Skeletal muscle tissue (tissue), 4 donors: ENCODE data around the gene OSBP2. TPM values are rescaled to one million over a fixed set of nuclear protein-coding genes. Genes with fewer than 3 reads are reported as not detected.

Source experiments
- H3K27ac ChIP-seq: one replicate; pipeline ENCODE4 v1.7.0; 2013; ENCODE audit warnings: mild to moderate bottlenecking, low read depth, low read length, inconsistent platforms
- H3K27me3 ChIP-seq, 3 donors: one replicate each; pipeline ENCODE4 v1.7.0; 2013; ENCODE audit warnings: low read length in 3 of 3; ENCODE audit not compliant: control insufficient read depth in 3 of 3, insufficient read depth in 3 of 3
- H3K36me3 ChIP-seq, 3 donors: one replicate each; pipeline ENCODE4 v1.7.0; 2013; ENCODE audit warnings: low read length in 3 of 3; ENCODE audit not compliant: control insufficient read depth in 3 of 3, insufficient read depth in 3 of 3
- H3K4me1 ChIP-seq, 3 donors: one replicate each; pipeline ENCODE4 v1.7.0; 2013; ENCODE audit warnings: low read length in 3 of 3, mild to moderate bottlenecking in 3 of 3; ENCODE audit not compliant: control insufficient read depth in 3 of 3, insufficient read depth in 3 of 3
- H3K4me3 ChIP-seq, 3 donors: one replicate each; pipeline ENCODE4 v1.7.0; 2013; ENCODE audit warnings: low read length in 3 of 3
- H3K9ac ChIP-seq, 3 donors: one replicate each; pipeline ENCODE4 v1.7.0; 2013; ENCODE audit warnings: low read length in 3 of 3, mild to moderate bottlenecking in 3 of 3, moderate library complexity in 2 of 3, low read depth in 1 of 3
- H3K9me3 ChIP-seq, 3 donors: one replicate each; pipeline ENCODE4 v1.7.0; 2013; ENCODE audit warnings: low read length in 3 of 3; ENCODE audit not compliant: control insufficient read depth in 3 of 3
- total RNA-seq: library from RNA; depleted of rRNA; stranded (reverse); fragments of >200 nt; gene quantifications from one replicate; pipeline ENCODE4 v1.2.3, GENCODE V29; 2014
- donor health status: Osteomylitis.

Gene OSBP2
- total RNA-seq, 1 donor from 2014 or later: 4.7 TPM

GRCh38 chr22:30874431-30875370 is 180.0 kb downstream of the OSBP2 start:
- H3K9me3 ChIP-seq: no peaks in the 10 kb centered on the region
- H3K4me1 ChIP-seq: peaks cover 13 to 31% (median 22%) of the 10 kb centered on the region in 3 donors
- peaks cover 0 to 2% (median 0%) of the 10 kb centered on the region in 3 donors for H3K36me3 ChIP-seq
- H3K4me3 ChIP-seq: no peak overlapping the region
- no peak overlapping the region for H3K9ac ChIP-seq
- H3K27ac ChIP-seq: peak overlapping the region; percentile 85
- no peaks in the 10 kb centered on the region for H3K27me3 ChIP-seq

GRCh38 chr22:30875481-30876215 is 181.0 kb downstream of the OSBP2 start:
- Histone ChIP-seq H3K27me3 (no peaks in the 10 kb centered on the region), H3K9ac (peak overlapping the region; percentile 32 to 77 (median 43)), H3K9me3 (no peaks in the 10 kb centered on the region), H3K4me3 (no peak overlapping the region), H3K36me3 (peaks cover 0 to 2% (median 0%) of the 10 kb centered on the region in 3 donors), H3K4me1 (peaks cover 13 to 31% (median 22%) of the 10 kb centered on the region in 3 donors), H3K27ac (peak overlapping the region; percentile 85)

- H3K9ac ChIP-seq: peak overlapping the region; percentile 32 to 77 (median 43)
- no peaks in the 10 kb centered on the region for H3K9me3 ChIP-seq
- H3K4me3 ChIP-seq: no peak overlapping the region
- H3K27ac ChIP-seq: peak overlapping the region; percentile 85
- peaks cover 13 to 31% (median 22%) of the 10 kb centered on the region in 3 donors for H3K4me1 ChIP-seq
- H3K36me3 ChIP-seq: peaks cover 0 to 2% (median 0%) of the 10 kb centered on the region in 3 donors
- no peaks in the 10 kb centered on the region for H3K27me3 ChIP-seq
Measured at GRCh38 chr22:30876221-30876751, 181.6 kb downstream of the OSBP2 start.

- H3K4me1 ChIP-seq: peaks cover 13 to 31% (median 26%) of the 10 kb centered on the region in 3 donors
- H3K36me3 ChIP-seq: peaks cover 0 to 2% (median 0%) of the 10 kb centered on the region in 3 donors
- no peaks in the 10 kb centered on the region for H3K9me3 ChIP-seq
- H3K4me3 ChIP-seq: no peak overlapping the region
- H3K27ac ChIP-seq: no peak overlapping the region
- no peaks in the 10 kb centered on the region for H3K27me3 ChIP-seq
- H3K9ac ChIP-seq: peak overlapping the region in 1 of 3 donors; percentile 77
Measured at GRCh38 chr22:30876915-30877553, 182.4 kb downstream of the OSBP2 start.

GRCh38 chr22:30877662-30878515 is 183.2 kb downstream of the OSBP2 start:
- H3K36me3 ChIP-seq: peaks cover 0 to under 1% (median 0%) of the 10 kb centered on the region in 3 donors
- H3K27ac ChIP-seq: no peak overlapping the region
- no peak overlapping the region for H3K4me3 ChIP-seq
- H3K27me3 ChIP-seq: no peaks in the 10 kb centered on the region
- H3K9me3 ChIP-seq: no peaks in the 10 kb centered on the region
- H3K4me1 ChIP-seq: peaks cover 13 to 31% (median 27%) of the 10 kb centered on the region in 3 donors
- no peak overlapping the region for H3K9ac ChIP-seq

GRCh38 chr22:30878516-30879414 is 184.1 kb downstream of the OSBP2 start:
- Histone ChIP-seq H3K4me3 (no peak overlapping the region), H3K36me3 (no peaks in the 10 kb centered on the region), H3K9me3 (no peaks in the 10 kb centered on the region), H3K27me3 (no peaks in the 10 kb centered on the region), H3K27ac (no peak overlapping the region), H3K9ac (no peak overlapping the region), H3K4me1 (peaks cover 13 to 31% (median 27%) of the 10 kb centered on the region in 3 donors)

- no peak overlapping the region for H3K9ac ChIP-seq
- H3K9me3 ChIP-seq: no peaks in the 10 kb centered on the region
- no peak overlapping the region for H3K4me3 ChIP-seq
- no peaks in the 10 kb centered on the region for H3K36me3 ChIP-seq
- H3K27ac ChIP-seq: no peak overlapping the region
- peaks cover 13 to 31% (median 27%) of the 10 kb centered on the region in 3 donors for H3K4me1 ChIP-seq
- no peaks in the 10 kb centered on the region for H3K27me3 ChIP-seq
Measured at GRCh38 chr22:30879415-30879797, 184.7 kb downstream of the OSBP2 start.

- no peaks in the 10 kb centered on the region for H3K27me3 ChIP-seq
- H3K9me3 ChIP-seq: no peaks in the 10 kb centered on the region
- H3K9ac ChIP-seq: no peak overlapping the region
- H3K27ac ChIP-seq: no peak overlapping the region
- H3K36me3 ChIP-seq: no peaks in the 10 kb centered on the region
- peaks cover 13 to 29% (median 25%) of the 10 kb centered on the region in 3 donors for H3K4me1 ChIP-seq
- H3K4me3 ChIP-seq: no peak overlapping the region
Measured at GRCh38 chr22:30880181-30880601, 185.5 kb downstream of the OSBP2 start.
